CD4-positive, alpha-beta T cell (primary cell): ENCODE measurements around the gene CNOT6L. TPM values are rescaled to one million over a fixed set of nuclear protein-coding genes. Genes with fewer than 3 reads are reported as not detected.

Experiments used
- ATAC-seq: fragments of 200-7000 bp; cut with Tn5 transposase; one replicate; pipeline ENCODE4 v1.10.0; 2022; ENCODE audit warnings: mild to moderate bottlenecking; ENCODE audit not compliant: poor library complexity
- CTCF ChIA-PET: fragments of 350-600 bp; sonication (Branson Sonifier 250); formaldehyde crosslinking; loops from one replicate; lab custom pipeline; 2021; ENCODE audit warnings: antibody characterized with exemption, inconsistent platforms; lab: Charles Lee
- POLR2A ChIA-PET: fragments of 350-600 bp; sonication (Branson Sonifier 250); formaldehyde crosslinking; loops from one replicate; lab custom pipeline; 2021; ENCODE audit warnings: antibody characterized with exemption, inconsistent platforms; lab: Charles Lee
- DNase-seq, 14 experiments: peaks; one replicate each; pipeline ENCODE4 v3.0.0-alpha.2; 2013 to 2020; ENCODE audit warnings: mixed read lengths in 2 of 14
- H3K27ac ChIP-seq, 2 donors: one replicate each; pipeline versions ENCODE4 v1.5.1 to v1.7.0; 2013; ENCODE audit warnings: low read length in 2 of 2, low read depth in 1 of 2, mild to moderate bottlenecking in 1 of 2
- H3K27me3 ChIP-seq, 2 experiments: 1 replicate in 1 of 2; 2 replicates in 1 of 2; pipeline versions ENCODE4 v1.6.1 to v1.7.0; 2013; ENCODE audit warnings: low read length in 2 of 2, control low read depth in 1 of 2, mild to moderate bottlenecking in 1 of 2, moderate library complexity in 1 of 2; ENCODE audit not compliant: insufficient read depth in 2 of 2, control insufficient read depth in 1 of 2
- H3K36me3 ChIP-seq: one replicate; pipeline ENCODE4 v1.6.1; 2013; ENCODE audit warnings: low read length, control low read depth; ENCODE audit not compliant: insufficient read depth
- H3K4me1 ChIP-seq: one replicate; pipeline ENCODE4 v1.6.1; 2013; ENCODE audit warnings: low read length, control low read depth; ENCODE audit not compliant: insufficient read depth
- H3K4me3 ChIP-seq: one replicate; pipeline ENCODE4 v1.5.1; 2013; ENCODE audit warnings: mild to moderate bottlenecking, low read length, moderate library complexity
- H3K9me3 ChIP-seq, 2 experiments: 1 replicate in 1 of 2; 2 replicates in 1 of 2; pipeline versions ENCODE4 v1.6.1 to v1.7.0; 2013; ENCODE audit warnings: low read length in 2 of 2, mild to moderate bottlenecking in 2 of 2, control low read depth in 1 of 2, moderate library complexity in 1 of 2; ENCODE audit not compliant: control insufficient read depth in 1 of 2, insufficient read depth in 1 of 2
- H3K27ac Mint-ChIP-seq: one replicate; pipeline ENCODE4 v1.8.0; 2020; ENCODE audit warnings: mixed read lengths
- H3K27me3 Mint-ChIP-seq: one replicate; pipeline ENCODE4 v1.8.0; 2021; ENCODE audit warnings: mixed read lengths
- H3K36me3 Mint-ChIP-seq: one replicate; pipeline ENCODE4 v1.8.0; 2021; ENCODE audit warnings: low read depth, mixed read lengths
- H3K4me1 Mint-ChIP-seq: one replicate; pipeline ENCODE4 v1.8.0; 2021; ENCODE audit warnings: low read depth, mixed read lengths
- H3K4me3 Mint-ChIP-seq: one replicate; pipeline ENCODE4 v1.8.0; 2020; ENCODE audit warnings: mild to moderate bottlenecking, mixed read lengths
- H3K9me3 Mint-ChIP-seq: one replicate; pipeline ENCODE4 v1.8.0; 2020; ENCODE audit warnings: mixed read lengths
- intact Hi-C, 2 experiments: fragments of 100-400 bp; cut with DNase I in 1 of 2; cut with micrococcal nuclease in 1 of 2; formaldehyde crosslinking; loops; one replicate each; pipeline versions ENCODE4 v1.15.1 to v1.9.0; 2023 to 2025; cut with DNase I, micrococcal nuclease
- total RNA-seq, 174 experiments: library from RNA in 2 of 174; stranded (reverse) in 2 of 174; gene quantifications; one replicate each; pipeline ENCODE4 v1.2.3 and lab custom pipeline; 2021 to 2026
- TF ChIP-seq, protein P1 (sequence below): fragments of 200-600 bp; IDR thresholded peaks from one replicate; pipeline ENCODE4 v1.8.0; 2022; ENCODE audit warnings: antibody characterized with exemption, mild to moderate bottlenecking

Gene CNOT6L
- total RNA-seq, 2 experiments from 2014 or later = 216 to 234 TPM

DNA sequence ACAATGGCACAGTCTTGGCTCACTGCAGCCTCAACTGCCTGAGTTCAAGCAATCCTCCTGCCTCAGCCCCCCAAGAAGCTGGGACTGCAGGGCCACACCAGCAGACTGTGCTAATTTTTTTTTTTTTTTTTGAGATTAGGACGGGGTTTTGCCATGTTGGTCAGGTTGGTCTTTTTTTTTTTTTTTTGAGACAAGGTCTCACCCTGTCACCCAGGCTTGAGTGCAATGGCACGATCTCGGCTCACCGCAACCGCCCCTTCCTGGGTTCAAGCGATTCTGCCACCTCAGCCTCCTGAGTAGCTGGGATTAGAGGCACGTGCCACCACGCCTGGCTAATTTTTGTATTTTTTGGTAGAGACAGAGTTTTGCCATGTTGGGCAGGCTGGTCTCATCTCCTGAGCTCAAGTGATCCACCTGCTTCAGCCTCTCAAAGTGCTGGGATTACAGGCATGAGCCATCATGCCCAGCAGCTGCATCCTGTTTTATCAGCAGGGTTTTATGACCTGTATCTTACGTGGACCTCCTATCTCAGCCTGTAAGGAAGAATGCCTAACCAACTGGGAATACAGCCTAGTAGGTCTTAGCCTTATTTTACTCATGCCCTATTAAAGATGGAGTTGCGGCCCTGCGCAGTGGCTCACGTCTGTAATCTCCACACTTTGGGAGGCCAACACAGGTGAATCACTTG, 30.3 kb upstream of the CNOT6L start:
- H3K4me1 Mint-ChIP-seq = peaks cover 37% of the 10 kb centered on the region
- DNase-seq (no peak), ATAC-seq (no peak)
- TF ChIP-seq, protein P1, sequence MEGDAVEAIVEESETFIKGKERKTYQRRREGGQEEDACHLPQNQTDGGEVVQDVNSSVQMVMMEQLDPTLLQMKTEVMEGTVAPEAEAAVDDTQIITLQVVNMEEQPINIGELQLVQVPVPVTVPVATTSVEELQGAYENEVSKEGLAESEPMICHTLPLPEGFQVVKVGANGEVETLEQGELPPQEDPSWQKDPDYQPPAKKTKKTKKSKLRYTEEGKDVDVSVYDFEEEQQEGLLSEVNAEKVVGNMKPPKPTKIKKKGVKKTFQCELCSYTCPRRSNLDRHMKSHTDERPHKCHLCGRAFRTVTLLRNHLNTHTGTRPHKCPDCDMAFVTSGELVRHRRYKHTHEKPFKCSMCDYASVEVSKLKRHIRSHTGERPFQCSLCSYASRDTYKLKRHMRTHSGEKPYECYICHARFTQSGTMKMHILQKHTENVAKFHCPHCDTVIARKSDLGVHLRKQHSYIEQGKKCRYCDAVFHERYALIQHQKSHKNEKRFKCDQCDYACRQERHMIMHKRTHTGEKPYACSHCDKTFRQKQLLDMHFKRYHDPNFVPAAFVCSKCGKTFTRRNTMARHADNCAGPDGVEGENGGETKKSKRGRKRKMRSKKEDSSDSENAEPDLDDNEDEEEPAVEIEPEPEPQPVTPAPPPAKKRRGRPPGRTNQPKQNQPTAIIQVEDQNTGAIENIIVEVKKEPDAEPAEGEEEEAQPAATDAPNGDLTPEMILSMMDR = no peak
- Histone ChIP-seq H3K27ac (no peak overlapping the region), H3K27me3 (no peaks in the 10 kb centered on the region), H3K9me3 (no peaks in the 10 kb centered on the region), H3K36me3 (no peaks in the 10 kb centered on the region), H3K4me1 (peaks cover 18% of the 10 kb centered on the region), H3K4me3 (no peak overlapping the region)
- H3K27me3 Mint-ChIP-seq = no peaks in the 10 kb centered on the region
- H3K9me3 Mint-ChIP-seq = no peaks in the 10 kb centered on the region
- intact Hi-C loops = loop anchor here in 1 of 2 experiments (1.0 to 2.0 kb wide), 2 partner anchors 23 to 32 kb away; no protein-coding TSS in a partner anchor
- H3K4me3 Mint-ChIP-seq = no peak overlapping the region
- ChIA-PET CTCF (no interaction called here), POLR2A (interaction anchor here (6.1 to 17.1 kb wide), 2 partner anchors 13 to 29 kb away, joined by 177 to 1450 read pairs; partner anchors contain the start of genes CNOT6L and MRPL1)
- no peak overlapping the region for H3K27ac Mint-ChIP-seq
- H3K36me3 Mint-ChIP-seq = no peaks in the 10 kb centered on the region

DNA sequence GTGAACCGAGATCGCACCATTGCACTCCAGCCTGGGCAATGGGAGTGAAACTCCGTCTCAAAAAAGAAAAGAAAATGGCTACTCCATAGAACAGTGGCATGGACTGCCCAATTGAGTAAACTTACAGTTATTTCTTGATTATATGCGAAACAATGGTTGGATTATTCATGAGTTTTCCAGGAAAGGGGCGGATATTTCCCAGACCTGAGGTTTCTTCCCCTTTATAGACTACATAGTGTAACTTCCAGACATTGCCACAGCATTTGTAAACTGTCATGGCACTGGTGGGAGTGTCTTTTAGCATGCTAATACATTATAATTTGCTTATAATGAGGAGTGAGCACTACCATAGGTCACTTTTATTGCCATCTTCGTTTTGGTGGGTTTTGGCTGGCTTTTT, 29.3 kb upstream of the CNOT6L start:
- no peaks in the 10 kb centered on the region for H3K27me3 Mint-ChIP-seq
- Histone ChIP-seq H3K4me1 (peaks cover 10% of the 10 kb centered on the region), H3K36me3 (no peaks in the 10 kb centered on the region), H3K9me3 (no peaks in the 10 kb centered on the region), H3K27me3 (no peaks in the 10 kb centered on the region), H3K27ac (no peak overlapping the region), H3K4me3 (no peak overlapping the region)
- H3K27ac Mint-ChIP-seq = no peak overlapping the region
- H3K9me3 Mint-ChIP-seq = no peaks in the 10 kb centered on the region
- DNase-seq (no peak), ATAC-seq (no peak)
- no peaks in the 10 kb centered on the region for H3K36me3 Mint-ChIP-seq
- H3K4me1 Mint-ChIP-seq = peaks cover 35% of the 10 kb centered on the region
- no peak overlapping the region for H3K4me3 Mint-ChIP-seq
- intact Hi-C loops = loop anchor here in 1 of 2 experiments (2.0 kb wide), 1 partner anchor 22 kb away; no protein-coding TSS in a partner anchor
- ChIA-PET CTCF (no interaction called here), POLR2A (interaction anchor here (17.1 kb wide), 1 partner anchor 28 kb away, joined by 1450 read pairs; the partner anchor contains the start of gene CNOT6L)
- TF ChIP-seq, protein P1 = no peak

DNA sequence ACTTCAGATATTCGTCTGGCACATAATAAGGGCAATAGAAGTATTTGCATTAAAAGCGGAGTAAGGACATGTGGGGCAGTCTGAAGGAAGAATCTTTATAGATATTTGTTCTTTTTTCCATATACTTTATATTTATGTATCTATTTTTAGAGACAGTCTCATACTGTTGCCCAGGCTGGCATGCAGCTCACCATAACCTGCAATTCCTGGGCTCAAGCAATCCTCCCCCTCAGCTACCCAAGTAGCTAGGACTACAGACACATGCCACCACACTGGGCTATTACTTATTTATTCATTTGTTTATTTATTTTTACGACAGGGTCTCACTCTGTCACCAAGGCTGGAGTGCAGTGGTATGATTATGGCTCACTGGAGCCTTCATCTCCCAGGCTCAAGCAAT, 26.8 kb upstream of the CNOT6L start:
- Histone ChIP-seq H3K27ac (no peak overlapping the region), H3K4me1 (no peaks in the 10 kb centered on the region), H3K27me3 (no peaks in the 10 kb centered on the region), H3K9me3 (no peaks in the 10 kb centered on the region), H3K36me3 (no peaks in the 10 kb centered on the region), H3K4me3 (no peak overlapping the region)
- H3K4me1 Mint-ChIP-seq = peaks cover 18% of the 10 kb centered on the region
- no peak for DNase-seq
- H3K27me3 Mint-ChIP-seq = no peaks in the 10 kb centered on the region
- intact Hi-C loops = no loop called here
- H3K36me3 Mint-ChIP-seq = no peaks in the 10 kb centered on the region
- ChIA-PET POLR2A (interaction anchor here (4.0 kb wide), 1 partner anchor 25 kb away, joined by 27 read pairs; no protein-coding TSS in a partner anchor), CTCF (no interaction called here)
- H3K27ac Mint-ChIP-seq = no peak overlapping the region
- H3K4me3 Mint-ChIP-seq = no peak overlapping the region
- ATAC-seq = no peak
- H3K9me3 Mint-ChIP-seq = no peaks in the 10 kb centered on the region
- TF ChIP-seq, protein P1 = no peak
